ENCODE measurements around the gene ZNF76. TPM values are rescaled to one million over a fixed set of nuclear protein-coding genes. Genes with fewer than 3 reads are reported as not detected.

ZNF76 gene
- total and polyA plus RNA-seq, 2 of the 13 experiments (the other 11 are each of a cell fraction or from before 2014, with no cell fraction given): 13.2 to 26.4 TPM

- TF ChIP-seq POGK (CRISPR knock-in tag; conservative IDR thresholded peaks at IDR 0.05) (peak; percentile 98), MAF1 (CRISPR knock-in tag; IDR thresholded peaks at IDR 0.05; ENCODE audit: borderline replicate concordance) (0 out of 2 replicates have a peak, but pooled peaks have one; percentile 89), REL (CRISPR knock-in tag; conservative IDR thresholded peaks at IDR 0.05) (peak; percentile 92), NFAT5 (CRISPR knock-in tag; IDR thresholded peaks at IDR 0.05) (peak; percentile 35; the same call in 1 of the 2 replicates), SOX13 (IDR thresholded peaks at IDR 0.05) (peak; percentile 56; the same call in 1 of the 2 replicates), SOX13 (CRISPR knock-in tag; conservative IDR thresholded peaks at IDR 0.05 in 1 of 2, IDR thresholded peaks at IDR 0.05 in 1 of 2) (peak in 1 of 2 experiments; percentile 73; a peak in 2 of 4 replicates), ZNF138 (CRISPR knock-in tag; IDR thresholded peaks at IDR 0.05; ENCODE audit: low read depth) (0 out of 2 replicates have a peak, but pooled peaks have one; percentile 52), ZNF749 (CRISPR knock-in tag; IDR thresholded peaks at IDR 0.05; ENCODE audit: borderline replicate concordance) (peak; percentile 64; the same call in 1 of the 2 replicates), SIN3B (IDR thresholded peaks at IDR 0.05; ENCODE audit: low read length) (0 out of 2 replicates have a peak, but pooled peaks have one; percentile 51), SIX4 (CRISPR knock-in tag; IDR thresholded peaks at IDR 0.05) (no peak), DNMT1 (CRISPR knock-in tag; IDR thresholded peaks at IDR 0.05) (peak; percentile 92), MBD4 (IDR thresholded peaks at IDR 0.05; ENCODE audit: borderline replicate concordance, low read length) (no peak), BRD4 (CRISPR knock-in tag; IDR thresholded peaks at IDR 0.05) (peak; percentile 82), HIVEP1 (CRISPR knock-in tag; IDR thresholded peaks at IDR 0.05) (peak; percentile 94), ZNF274 (CRISPR knock-in tag; IDR thresholded peaks at IDR 0.05) (peak; percentile 88), ZNF24 (IDR thresholded peaks at IDR 0.05) (peak; percentile 39; the same call in 1 of the 2 replicates)
- TF ChIP-seq, protein P1, sequence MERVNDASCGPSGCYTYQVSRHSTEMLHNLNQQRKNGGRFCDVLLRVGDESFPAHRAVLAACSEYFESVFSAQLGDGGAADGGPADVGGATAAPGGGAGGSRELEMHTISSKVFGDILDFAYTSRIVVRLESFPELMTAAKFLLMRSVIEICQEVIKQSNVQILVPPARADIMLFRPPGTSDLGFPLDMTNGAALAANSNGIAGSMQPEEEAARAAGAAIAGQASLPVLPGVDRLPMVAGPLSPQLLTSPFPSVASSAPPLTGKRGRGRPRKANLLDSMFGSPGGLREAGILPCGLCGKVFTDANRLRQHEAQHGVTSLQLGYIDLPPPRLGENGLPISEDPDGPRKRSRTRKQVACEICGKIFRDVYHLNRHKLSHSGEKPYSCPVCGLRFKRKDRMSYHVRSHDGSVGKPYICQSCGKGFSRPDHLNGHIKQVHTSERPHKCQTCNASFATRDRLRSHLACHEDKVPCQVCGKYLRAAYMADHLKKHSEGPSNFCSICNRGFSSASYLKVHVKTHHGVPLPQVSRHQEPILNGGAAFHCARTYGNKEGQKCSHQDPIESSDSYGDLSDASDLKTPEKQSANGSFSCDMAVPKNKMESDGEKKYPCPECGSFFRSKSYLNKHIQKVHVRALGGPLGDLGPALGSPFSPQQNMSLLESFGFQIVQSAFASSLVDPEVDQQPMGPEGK (CRISPR knock-in tag; IDR thresholded peaks at IDR 0.05): peak; percentile 87
- TF ChIP-seq, protein P2, sequence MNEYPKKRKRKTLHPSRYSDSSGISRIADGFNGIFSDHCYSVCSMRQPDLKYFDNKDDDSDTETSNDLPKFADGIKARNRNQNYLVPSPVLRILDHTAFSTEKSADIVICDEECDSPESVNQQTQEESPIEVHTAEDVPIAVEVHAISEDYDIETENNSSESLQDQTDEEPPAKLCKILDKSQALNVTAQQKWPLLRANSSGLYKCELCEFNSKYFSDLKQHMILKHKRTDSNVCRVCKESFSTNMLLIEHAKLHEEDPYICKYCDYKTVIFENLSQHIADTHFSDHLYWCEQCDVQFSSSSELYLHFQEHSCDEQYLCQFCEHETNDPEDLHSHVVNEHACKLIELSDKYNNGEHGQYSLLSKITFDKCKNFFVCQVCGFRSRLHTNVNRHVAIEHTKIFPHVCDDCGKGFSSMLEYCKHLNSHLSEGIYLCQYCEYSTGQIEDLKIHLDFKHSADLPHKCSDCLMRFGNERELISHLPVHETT (CRISPR knock-in tag; conservative IDR thresholded peaks at IDR 0.05): peak; percentile 98
These were observed at the start of gene ZNF76 (continued) for GRCh38 chr6:35259194-35259947.
